Fibroblast of the conjunctiva (primary cell): ENCODE data around the gene MLN.
A peak's percentile ranks its signal among the peaks of the same experiment; 100 is the strongest.

Source experiments
- DNase-seq: peaks from one replicate; pipeline ENCODE4 v3.0.0-alpha.2; 2010; ENCODE audit warnings: low read depth

Gene MLN

DNA sequence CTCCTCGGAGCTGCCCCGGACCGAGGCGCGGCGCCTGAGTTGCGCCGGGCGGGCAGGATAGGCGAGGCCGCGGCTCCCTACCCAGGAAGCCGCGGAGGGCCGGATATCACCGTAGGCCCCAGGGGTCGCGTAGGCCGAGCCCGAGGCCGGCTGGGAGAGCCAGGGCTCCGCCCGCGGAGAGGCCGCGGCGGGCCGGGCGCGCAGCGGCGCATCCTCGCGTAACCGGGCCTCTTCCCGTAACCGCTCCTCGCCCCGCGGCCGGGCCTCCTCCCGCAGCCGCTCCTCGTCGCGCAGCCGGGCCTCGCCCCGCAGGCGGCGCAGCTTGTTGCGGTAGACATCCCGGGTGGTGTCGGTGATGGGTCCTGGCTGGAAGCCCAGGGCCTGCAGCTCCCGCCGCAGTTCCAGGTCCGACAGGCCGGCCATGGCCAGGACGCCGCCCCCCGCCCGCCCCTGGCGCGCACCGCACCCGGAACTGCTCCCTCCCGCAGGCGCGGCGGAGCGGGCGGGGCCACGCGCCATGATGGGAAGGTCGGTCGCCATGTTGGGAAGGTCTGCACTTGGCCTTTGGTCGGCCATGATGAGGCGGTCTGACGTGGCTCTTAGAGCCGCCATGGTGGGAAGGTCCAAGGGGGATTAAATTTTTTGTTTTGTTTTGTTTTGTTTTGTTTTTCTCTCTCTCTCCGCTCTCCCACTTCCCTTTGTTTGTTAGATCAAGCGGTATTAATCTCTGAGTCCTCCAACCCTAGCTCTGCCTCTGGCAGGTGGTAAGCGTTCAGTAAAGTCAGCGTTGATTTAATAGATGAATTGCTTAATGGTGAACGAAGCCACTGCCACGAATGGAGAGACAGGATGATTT is 14.9 kb downstream of the MLN start, which contains the start of gene LEMD2:
TSS of gene LEMD2 (minus strand) at position 437 of the 856 bp plus-strand sequence. CDS start at position 423, 14 bp downstream.
- peak; percentile 89 for DNase-seq

DNA sequence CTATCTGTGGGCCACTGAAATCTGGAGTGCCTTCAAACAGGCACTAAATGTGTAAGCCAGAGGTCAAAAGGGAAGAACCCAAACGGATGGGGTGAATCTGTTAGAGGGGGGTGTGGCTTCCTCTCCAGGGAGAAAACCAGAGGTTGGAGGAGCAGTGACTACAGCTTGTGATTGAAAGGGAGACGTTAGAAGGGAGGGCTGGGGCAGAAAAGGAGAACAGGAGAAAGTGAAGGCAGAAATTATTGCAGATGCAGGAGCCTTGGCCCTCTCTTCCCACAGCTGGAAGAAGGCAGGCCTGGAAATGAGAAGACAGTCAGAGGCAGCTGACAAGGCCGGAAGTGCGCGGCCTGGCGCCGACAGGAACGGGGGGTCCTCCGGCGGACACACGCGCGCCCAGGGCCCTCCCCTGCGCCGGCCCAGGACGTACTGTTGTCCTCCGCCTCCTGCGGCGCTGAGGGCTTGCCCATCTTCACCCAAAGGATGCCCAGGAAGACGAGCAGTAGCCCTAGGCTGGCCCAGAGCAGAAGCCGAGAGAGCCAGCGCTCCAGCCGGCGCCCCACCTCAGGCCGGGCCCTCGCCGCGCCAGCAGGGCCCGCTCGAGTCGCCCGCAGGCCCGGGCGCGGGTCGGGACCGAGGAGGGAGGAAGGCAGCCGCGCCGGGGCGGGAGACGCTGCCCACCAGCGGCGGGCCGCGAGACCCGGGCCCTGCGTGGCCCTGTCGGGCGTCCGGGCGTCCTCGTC is 15.7 kb downstream of the MLN start:
- DNase-seq, result peak; percentile 62

DNA sequence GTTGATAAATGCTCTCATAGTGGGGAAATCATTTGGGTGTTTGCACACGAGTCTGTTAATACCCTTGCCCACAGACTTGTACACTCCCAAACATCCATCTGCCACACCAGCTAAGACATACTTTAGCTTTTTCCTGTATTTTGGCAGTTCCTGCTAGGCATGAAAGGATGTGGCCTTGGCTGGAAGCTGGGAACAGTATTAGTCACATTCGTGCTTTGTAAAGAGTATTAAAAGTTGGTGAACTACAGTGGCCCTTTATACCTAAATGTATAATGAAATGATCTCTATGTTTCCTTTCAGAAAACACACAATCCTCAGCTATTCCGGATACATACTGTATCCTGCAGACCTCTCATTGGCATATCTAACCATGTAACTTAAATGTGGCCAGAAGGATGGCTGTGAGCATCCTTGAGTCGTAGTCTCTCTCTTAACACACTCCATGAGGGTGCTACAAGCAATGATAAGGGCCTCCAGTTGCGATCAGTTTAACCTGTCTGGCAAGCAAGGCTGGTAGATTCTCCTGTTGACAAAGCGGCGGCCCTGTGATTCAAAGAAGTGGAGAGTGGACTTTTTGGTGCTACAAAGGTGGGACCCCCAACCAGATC is 16.4 kb downstream of the MLN start:
- no peak for DNase-seq

DNA sequence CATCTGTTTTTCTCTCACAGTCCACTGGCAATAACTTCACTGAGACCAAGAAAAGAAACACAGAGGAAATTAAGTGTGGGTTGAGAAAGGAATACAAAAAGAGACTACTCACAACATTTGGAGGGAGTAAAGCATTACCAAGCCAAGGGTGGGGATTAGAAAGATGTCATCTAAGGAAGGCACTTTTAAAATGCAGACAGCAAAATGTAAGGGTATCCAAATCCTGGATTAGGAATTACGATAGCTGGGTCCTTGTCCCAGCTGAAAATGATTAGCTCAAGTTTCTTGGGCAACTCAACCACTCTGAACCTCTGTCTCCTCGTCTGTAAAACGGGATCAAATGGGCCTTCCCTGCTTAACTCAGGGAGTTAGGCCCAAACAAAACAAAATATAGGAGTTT is 17.1 kb downstream of the MLN start:
- DNase-seq, result no peak

DNA sequence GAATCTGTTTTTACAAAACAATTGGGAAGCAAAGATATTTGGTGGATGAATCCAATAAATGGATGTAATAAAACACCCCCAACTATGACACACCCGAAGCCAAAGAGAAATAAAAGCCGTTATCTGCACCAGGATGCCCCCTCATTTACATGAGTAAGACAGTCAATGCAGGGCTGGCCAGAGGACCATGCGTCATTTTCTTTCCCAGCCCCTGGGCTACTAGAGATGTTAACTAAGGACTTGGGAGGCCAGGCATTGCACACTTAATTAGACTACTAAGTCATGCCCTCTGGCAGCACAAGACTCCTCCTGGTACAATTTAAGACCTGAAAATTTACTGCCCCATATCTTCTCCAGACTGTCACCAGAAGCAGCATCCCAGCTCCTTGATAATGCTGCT is 18.0 kb downstream of the MLN start:
- no peak for DNase-seq

DNA sequence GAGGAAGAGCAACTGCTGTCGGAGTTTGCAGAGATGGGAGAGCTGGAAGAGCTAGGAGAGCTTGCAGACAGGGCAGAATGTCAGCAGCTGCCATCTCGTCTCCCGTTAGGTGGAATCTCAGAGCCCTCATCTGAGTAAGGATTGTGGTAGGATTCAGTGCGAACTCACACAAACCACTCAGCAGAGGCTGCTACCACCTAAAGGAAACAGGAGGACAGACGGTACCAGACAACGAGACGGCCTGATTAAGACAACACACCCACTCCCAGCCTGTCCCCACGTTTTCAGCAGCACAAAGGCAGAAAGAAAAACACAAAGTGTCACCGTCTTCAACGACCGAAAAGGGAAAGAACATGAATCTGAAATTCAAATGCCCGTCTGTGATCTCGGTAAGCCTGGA is 19.0 kb downstream of the MLN start:
- DNase-seq, result no peak

DNA sequence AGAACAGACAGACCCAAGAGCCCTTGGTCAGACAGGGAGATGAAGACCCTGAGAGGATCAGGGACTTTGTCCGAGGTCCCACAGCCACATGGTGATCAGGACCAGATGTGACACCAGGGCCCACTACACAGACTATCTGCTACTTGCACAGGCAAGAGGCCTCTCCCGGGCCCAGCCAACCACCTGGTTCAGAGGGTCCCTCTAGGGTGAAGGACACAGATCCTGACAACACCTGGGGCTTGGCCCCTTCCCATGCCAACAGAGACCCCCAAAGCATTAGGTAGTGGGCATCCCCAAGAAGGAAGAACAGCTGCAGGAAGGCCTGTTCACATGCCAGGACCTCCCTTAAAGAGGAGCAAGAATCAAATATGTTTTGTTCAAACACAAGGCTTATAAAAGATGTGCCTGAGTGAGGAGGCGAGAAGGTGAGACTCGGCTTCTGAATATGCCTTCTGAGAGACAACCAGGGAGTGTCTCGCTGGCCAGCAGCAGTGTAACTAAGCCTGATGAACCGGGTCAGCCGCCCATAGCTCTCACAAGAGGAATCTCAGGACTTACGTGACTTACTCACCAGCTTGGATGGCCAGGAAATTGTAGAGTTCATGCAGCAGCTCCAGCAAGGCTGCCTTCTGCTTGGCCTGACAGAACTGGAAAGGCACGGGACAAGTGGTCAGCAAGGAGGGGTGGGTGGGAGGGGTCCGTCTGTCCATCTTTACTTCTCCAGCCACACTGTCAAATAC is 19.9 kb downstream of the MLN start:
- DNase-seq, result no peak

DNA sequence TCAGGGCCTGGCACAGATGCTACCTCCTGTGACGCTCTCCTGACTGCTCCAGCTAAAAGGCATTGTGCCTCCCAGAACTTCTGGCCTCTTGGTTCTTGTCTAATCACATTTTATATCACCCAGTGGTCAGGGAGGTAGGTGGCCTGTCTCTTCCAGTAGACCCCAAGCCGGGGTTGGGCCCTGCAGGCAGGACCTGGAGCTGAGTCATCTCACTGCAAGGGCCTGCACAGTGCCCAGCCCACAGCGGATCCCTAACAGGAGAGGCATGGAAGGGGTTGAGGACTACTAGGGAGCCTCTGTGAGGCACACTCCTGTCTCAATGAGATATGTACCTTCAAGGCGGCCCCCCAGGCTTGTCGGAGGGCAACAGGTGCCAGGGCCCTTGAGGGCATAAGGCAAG is 21.2 kb downstream of the MLN start:
- no peak for DNase-seq

DNA sequence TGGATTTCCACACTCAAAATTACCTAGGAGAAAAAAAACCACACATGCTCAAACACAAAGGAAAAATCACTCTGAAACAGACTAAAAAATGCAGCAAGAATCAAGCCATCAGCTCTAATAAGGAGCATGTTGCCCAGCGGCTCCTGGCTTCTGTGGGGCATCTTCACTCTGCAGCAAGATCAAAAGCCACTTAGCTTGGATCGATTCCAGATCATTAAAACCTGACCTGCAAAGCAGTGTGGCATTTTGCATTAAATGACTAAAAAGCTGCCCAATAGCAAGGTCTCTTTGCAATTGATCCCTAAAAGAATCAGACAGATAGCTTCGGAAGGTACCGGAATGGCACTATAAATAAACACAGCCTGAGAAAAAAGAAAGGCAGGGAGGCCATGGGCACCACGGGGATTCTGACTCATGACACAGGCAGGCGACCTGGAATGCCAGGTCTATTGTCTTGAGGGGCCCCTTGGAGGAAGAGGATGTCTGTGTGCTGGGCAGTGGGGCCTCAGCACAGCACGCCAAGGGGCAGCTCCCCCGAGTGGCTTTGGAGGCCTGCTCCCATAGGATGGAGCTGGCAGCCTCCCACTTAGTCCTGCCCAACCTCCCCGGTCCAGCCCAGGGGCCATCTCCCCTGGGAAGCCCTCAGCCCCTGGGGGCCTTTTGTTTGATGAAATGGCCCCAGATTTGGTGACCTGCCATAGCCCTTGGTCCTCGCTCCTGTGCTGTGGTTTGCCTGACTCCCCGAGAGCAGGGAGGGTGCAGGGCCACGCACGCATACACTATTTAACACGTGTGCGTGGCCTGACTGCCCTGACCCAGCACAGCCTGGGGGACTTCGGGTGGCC is 22.4 kb downstream of the MLN start:
- no peak for DNase-seq

DNA sequence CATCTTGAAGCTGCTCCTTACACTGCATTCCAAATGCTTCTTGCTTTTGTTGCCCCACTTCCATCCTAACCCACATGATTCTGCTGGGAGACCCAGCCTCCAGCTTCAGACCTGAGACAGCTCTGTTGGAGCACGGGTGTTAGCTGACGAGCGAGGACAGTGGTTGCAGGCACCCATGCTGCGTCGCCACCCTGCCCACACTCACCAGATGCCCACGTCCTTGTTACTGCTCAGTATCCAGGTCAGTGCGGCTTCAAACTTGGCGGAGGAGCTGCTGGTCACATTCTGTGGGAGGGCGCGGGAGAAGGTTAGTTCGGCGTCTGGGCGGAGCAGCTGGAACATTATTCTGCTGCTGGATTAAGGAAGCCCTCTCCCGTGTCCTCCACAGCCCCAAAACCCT is 23.9 kb downstream of the MLN start:
- DNase-seq, result no peak

DNA sequence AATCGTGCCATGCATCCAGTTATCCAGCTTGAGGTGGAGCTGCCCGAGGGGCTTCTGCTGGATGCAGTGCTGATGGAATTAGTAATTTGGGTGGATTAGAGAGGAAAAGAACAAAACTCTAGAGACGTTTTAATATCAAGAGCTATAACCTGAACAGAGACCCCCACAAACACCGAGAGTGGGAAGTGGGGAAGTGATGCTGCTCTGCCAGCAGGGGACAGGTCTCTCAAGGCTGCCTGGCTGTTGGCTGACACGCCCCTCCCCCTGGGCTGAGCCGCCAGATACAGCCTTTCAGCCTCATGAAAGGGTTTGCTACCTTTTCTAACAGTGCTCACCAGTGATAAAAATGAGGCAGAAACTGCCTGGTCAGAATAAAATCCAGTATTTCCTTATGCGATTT is 24.5 kb downstream of the MLN start:
- no peak for DNase-seq

DNA sequence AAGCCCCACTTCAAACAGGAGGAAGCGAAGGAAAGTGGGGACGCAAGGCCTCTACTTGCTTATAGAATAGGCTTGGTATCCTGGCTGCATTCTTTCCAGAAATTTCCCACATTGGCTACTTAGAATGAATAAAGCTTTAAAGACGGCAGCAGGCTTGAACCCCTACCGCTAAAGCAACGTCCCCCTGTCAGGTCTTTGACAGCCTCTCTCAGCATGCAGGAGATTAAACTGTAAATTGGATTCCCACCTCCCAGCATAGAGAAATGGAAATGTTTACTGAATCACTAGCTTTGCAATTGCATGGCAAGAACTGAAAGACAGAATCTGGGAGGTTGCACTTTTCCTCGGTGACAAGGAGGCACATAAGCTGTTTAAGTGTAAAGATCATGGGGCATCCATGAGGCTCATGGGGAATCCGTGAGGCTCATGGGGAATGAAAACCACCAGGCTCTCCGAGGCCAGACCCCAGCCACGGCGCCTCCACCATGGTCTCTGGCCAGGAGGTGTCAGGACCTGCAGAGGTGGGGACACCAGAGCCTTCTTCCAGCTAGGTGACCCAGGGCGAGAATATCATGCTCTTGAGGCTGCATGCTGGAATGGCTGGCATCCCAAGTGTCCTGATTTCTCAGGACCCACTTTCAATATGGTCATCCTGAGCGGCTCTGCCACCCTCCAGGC is 25.2 kb downstream of the MLN start:
- DNase-seq, result no peak

DNA sequence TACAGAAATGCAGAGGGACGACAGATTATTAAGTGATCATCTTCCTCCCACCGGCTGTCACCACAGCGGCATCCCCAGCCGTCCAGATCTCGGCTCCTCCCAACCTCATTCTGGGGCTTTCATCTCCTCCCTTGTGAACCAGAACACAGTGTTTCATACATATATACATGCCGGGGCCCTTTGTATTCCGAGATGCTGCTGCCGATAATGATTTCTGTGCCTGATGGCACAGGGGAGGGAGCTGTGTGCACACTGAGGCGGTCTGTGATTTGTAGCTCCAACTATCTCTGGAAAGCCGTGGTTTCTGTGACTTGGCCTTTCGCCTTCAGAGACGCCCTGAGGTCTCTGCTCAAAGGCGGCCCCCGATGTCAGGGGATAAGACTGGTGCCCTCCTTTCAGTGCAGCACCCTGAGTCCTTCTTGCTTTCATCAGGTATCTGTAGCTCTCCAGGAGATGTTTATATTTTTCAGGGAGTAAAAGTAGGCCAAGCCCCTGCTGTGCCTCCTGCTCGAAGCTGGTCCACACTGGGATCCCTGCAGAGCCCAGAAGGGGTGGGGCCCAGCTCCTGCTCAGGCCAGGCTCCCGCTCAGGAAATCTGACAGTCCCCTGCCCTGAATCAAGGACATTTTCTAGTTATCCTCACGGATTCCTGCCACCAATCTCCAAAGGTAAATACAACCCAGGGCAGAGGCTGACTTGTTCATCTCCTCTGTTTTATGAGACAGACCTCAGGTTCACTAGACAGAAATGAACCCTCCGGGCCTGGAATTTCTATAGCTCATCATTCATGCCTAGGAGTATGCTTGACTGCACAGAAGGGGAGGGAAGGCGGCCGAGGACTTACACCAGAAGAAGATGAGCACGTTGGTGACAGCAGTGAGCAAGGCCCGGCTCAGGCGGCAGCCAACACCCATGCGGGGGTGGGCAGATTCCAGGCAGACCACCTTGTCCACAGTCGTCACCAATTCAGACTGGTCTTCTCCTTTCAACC is 26.1 kb downstream of the MLN start:
- no peak for DNase-seq

DNA sequence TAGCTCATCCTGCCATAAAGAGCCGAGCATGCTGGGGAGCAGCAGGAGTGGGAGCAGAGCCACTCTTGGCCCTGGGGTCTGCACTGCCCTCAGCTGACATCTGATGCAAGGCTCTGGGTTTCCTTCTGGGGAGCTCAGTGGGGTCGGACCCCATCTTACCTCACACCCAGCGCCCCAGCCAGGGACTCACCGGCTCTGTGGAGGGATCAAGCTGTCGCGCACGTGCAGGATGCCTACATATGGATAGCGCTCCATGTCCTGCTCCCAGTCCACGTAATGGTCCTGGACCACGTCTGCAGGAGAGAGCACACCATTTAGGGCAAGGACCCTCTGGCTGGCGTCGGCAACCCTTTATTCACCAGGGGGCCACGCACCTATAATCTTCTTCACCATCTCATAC is 27.0 kb downstream of the MLN start:
- no peak for DNase-seq

DNA sequence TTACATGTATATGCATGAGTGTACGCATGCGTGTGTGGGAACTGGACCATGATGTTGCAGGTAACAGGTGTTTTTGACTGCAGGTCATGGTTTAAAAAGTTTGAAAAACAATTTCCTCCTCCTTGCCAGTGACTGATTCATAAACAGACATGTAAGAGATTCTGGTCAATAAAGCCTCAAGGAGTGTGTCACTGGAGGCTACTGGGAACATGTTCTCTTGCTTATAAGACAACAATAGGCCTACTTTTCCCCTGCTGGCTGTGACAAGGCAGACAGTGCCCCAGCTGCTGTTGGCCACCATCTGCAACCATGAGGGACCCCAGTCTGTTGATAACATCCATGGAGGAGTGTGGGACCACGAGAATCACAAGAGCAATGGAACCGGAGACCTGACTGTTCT is 27.6 kb downstream of the MLN start:
- no peak for DNase-seq

DNA sequence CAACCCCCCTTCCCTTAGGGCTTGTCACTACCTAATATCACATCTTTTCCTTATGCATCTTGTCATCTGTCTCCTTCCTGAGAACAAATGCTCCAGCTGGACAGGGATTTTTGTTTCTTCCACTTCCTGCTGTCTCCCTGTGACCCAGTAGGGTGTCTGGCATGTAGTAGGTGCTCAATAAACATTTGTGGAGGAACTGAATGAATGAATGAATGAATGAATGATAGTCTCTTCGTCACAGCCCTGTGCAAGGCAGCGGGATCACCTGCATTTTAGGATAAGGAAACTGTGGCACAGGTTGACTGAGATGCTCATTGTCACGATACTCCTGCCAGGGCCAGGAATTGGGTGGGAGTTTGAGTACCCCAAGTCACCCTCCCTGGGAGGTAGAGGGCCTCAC is 29.0 kb downstream of the MLN start:
- DNase-seq, result no peak

DNA sequence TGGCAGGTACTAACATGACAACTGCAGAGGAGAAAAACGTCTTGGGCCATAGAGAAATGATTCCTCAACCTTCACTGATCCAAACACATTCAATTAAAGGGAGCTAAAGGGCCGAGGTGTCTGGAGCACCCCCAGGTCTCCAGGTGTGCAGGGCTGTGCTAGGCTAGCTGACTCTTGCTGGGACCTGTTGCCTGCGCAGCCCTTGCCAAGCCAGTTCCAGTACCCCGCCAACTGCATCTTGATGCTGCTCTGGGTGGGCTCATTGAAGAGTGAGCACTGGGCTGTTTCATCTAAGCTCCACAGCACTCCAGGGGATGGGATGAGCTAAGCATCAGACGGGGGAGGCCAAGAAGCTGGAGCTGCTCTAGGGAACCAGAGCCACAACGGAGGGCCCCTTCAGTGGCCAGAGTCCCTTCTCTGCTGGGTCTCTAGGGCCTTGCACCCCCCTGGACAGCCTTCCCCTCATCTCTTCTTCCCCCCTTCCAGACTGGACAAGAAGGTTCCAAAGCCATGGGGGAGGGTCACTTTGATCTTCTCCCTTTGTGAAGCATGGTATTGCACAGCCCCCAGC is 30.8 kb downstream of the MLN start:
- DNase-seq, result no peak

DNA sequence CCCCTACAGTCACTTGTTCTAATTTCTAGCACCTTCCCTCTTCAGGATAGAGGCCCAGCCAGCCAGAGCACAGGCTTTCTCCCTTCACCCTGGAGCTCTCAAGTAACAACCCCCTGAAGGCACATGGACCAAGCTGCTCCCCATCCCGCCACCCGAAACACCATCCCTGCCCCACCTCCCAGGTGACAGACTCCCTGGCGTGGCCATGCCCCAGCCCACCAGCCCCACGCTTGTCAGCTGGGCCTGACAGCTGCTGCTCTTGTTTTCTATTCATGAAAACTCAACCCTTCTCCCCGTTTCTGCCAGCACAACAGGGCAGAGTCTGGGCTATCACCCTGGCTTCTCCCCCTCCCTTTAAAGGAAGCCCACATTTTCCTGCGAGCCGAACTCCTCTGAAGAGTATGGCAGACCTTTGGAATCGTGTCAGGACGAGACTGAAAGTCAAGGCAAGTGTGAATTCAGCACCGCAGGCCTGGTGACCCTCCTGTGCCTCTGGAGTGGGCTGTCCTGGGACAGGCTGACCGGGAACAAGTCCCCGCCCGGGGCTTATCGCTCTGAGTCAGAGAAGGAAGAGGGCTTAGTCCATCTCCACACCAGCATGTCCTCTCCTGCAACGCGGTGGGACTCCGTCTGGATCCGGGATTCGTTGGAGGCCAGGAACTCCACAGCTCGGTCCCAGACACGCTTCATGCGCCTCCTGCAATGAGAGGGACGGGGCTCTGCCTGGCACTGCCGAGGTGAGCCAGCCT is 31.5 kb downstream of the MLN start:
- DNase-seq, result no peak
